ENCODE measurements around the gene CD151.
A peak's percentile ranks its signal among the peaks of the same experiment; 100 is the strongest.

CD151 gene

DNA sequence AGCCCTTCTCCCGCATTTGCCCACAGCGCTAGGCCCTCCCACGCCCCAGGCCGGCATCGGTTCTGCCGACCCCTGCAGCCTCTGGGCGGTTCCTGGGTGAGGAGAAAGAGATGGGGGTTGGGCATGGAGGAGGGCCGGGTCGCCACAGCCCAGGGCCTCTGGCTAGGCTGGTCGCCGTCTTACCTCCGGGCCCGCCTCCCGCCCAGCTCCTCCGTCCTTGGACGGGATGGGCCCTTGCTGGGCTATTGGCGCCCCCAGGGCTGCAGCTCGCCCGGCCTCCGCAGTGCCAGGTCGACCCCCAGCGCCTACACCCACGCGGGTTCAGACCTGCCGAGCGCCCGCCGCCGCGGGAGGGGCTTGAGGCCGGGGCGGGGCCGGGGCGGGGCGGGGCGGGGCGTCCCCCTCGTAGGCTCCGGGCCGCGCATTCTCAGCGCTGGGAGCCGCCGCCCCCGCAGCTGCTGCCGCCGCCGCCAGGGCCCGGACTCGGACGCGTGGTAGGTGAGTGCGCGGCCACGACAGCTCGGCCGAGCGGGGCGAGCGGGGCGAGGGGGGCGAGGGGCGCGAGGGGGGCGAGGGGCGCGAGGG lies at the start of gene CD151:
TSS of gene CD151 (plus strand) at position 424 of the 585 bp plus-strand sequence. CDS start 3,118 bp downstream, outside the sequence.
- Mint-ChIP-seq H3K9me3 (no peaks in the 10 kb centered on the region), H3K4me3 (peak within 1 kb of the TSS; percentile 60), H3K36me3 (ENCODE audit: low read depth) (peaks cover 3% of the 10 kb centered on the region), H3K4me1 (ENCODE audit: low read depth) (peaks cover 12% of the 10 kb centered on the region), H3K27me3 (ENCODE audit: low read depth) (peaks cover 36% of the 10 kb centered on the region), H3K27ac (no peak within 1 kb of the TSS)
- peak; percentile 62 for DNase-seq (ENCODE audit: low spot score)

DNA sequence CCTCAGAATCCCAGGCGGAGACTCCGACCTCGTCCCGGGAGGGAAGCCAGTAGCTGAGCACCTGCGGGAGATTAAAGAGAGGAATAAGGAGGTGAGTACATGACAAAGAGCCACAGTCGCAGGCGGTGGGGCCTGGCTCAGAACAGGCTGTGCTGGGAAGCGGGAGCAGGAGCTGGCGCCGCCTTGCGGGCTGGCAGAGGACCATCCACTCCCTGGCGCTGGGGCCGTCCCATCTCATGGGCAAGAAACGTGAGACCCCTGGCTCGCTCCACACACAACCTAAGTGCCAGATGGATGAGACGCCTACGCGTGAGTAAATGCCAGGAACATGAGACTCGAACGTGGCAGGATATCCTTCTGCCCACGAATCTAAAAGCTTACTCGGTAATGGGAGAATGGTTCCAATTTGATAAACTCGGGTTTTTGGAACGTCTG lies 49.2 kb upstream of the CD151 start:
- Mint-ChIP-seq H3K4me3 (no peak overlapping the region), H3K27me3 (ENCODE audit: low read depth) (no peaks in the 10 kb centered on the region), H3K9me3 (no peaks in the 10 kb centered on the region), H3K4me1 (ENCODE audit: low read depth) (peaks cover 13% of the 10 kb centered on the region), H3K36me3 (ENCODE audit: low read depth) (peaks cover 12% of the 10 kb centered on the region), H3K27ac (no peak overlapping the region)
- no peak for DNase-seq (ENCODE audit: low spot score)

- Mint-ChIP-seq H3K36me3 (ENCODE audit: low read depth) (peaks cover 14% of the 10 kb centered on the region), H3K27me3 (ENCODE audit: low read depth) (no peaks in the 10 kb centered on the region), H3K27ac (no peak overlapping the region), H3K4me1 (ENCODE audit: low read depth) (peaks cover 6% of the 10 kb centered on the region), H3K4me3 (no peak overlapping the region), H3K9me3 (no peaks in the 10 kb centered on the region)
- DNase-seq (ENCODE audit: low spot score): no peak
Observed at GRCh38 chr11:786235-787083, 46.3 kb upstream of the CD151 start.

DNA sequence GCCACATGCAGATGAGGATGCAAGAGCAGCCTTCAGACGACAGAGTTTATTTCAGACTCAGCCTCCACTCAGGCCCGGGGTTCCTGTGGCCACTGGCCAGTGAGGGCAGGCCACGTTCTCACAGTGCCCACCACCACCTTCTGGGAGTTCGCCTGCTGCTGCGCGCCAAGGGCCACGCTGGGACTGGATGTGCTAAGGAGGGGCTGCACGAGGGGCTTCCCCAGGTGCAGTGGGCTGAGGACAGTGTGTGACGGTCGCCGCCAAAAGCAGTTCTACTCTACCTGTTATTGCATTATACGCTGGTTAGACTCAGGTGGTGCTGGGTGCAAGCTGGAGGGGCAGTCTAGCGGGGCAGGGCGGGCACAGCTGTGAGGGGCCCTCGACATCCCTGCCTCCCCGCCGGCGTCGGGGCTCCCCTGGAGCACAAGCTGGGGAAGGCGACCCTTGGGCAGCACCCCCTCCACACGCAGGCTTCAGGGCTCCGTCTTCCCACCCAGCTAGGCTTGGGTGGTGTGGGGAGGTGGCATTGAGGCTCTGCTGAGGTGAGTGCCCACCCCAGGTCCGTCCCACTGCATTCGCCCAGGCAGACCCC lies 45.6 kb upstream of the CD151 start:
- no peak overlapping the region for H3K27ac Mint-ChIP-seq
- DNase-seq (ENCODE audit: low spot score): no peak
- H3K9me3 Mint-ChIP-seq: no peaks in the 10 kb centered on the region
- peaks cover 14% of the 10 kb centered on the region for H3K36me3 Mint-ChIP-seq (ENCODE audit: low read depth)
- H3K4me3 Mint-ChIP-seq: no peak overlapping the region
- no peaks in the 10 kb centered on the region for H3K27me3 Mint-ChIP-seq (ENCODE audit: low read depth)
- H3K4me1 Mint-ChIP-seq (ENCODE audit: low read depth): peaks cover 5% of the 10 kb centered on the region

- DNase-seq (ENCODE audit: low spot score): no peak
- H3K27ac Mint-ChIP-seq: no peak overlapping the region
- no peaks in the 10 kb centered on the region for H3K9me3 Mint-ChIP-seq
Observed at GRCh38 chr11:788009-788640, 44.6 kb upstream of the CD151 start.

GRCh38 chr11:788953-789940 lies 43.5 kb upstream of the CD151 start:
- Mint-ChIP-seq H3K4me3 (peak overlapping the region; percentile 26), H3K4me1 (ENCODE audit: low read depth) (peaks cover 5% of the 10 kb centered on the region), H3K27ac (no peak overlapping the region), H3K36me3 (ENCODE audit: low read depth) (peaks cover 10% of the 10 kb centered on the region), H3K9me3 (no peaks in the 10 kb centered on the region), H3K27me3 (ENCODE audit: low read depth) (no peaks in the 10 kb centered on the region)
- no peak for DNase-seq (ENCODE audit: low spot score)

More at GRCh38 chr11:788009-788640, 44.6 kb upstream of the CD151 start:
- Mint-ChIP-seq H3K36me3 (ENCODE audit: low read depth) (peaks cover 14% of the 10 kb centered on the region), H3K27me3 (ENCODE audit: low read depth) (no peaks in the 10 kb centered on the region), H3K4me1 (ENCODE audit: low read depth) (peaks cover 5% of the 10 kb centered on the region), H3K4me3 (no peak overlapping the region)

DNA sequence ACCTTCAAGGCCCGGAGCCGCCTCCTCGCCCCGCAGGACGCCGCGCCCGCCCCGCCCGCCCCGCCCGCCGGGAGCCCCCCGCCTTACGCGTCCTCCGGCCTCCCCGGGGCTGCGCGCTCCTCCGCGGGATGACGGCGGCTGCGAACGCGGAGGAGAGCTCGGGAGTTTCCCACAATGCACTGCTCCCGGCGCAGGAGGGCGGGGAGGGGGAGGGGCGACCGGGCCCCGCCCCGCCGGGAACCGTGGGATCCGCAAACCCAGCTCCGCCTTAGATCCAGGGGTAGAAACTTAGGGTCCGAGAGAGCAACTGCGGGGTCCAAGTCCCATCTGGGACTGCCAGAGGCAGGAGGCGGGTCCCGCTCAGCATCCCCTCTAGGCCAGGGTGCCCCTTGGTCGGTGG lies 42.8 kb upstream of the CD151 start, which contains the start of gene CEND1:
TSS of gene CEND1 (minus strand) at position 148 of the 400 bp plus-strand sequence. CDS start 1,514 bp downstream, outside the sequence.
- no peak within 1 kb of the TSS for H3K27ac Mint-ChIP-seq
- no peaks in the 10 kb centered on the region for H3K9me3 Mint-ChIP-seq
- DNase-seq (ENCODE audit: low spot score): peak; percentile 30

GRCh38 chr11:790721-791564 lies 41.8 kb upstream of the CD151 start:
- peaks cover 6% of the 10 kb centered on the region for H3K36me3 Mint-ChIP-seq (ENCODE audit: low read depth)
- no peak overlapping the region for H3K27ac Mint-ChIP-seq
- H3K4me3 Mint-ChIP-seq: no peak overlapping the region
- H3K27me3 Mint-ChIP-seq (ENCODE audit: low read depth): no peaks in the 10 kb centered on the region
- no peaks in the 10 kb centered on the region for H3K9me3 Mint-ChIP-seq
- DNase-seq (ENCODE audit: low spot score): no peak
- H3K4me1 Mint-ChIP-seq (ENCODE audit: low read depth): peaks cover 3% of the 10 kb centered on the region

More for the DNA sequence above, 42.8 kb upstream of the CD151 start, which contains the start of gene CEND1:
- Mint-ChIP-seq H3K36me3 (ENCODE audit: low read depth) (peaks cover 7% of the 10 kb centered on the region), H3K4me1 (ENCODE audit: low read depth) (peaks cover 3% of the 10 kb centered on the region), H3K4me3 (peak within 1 kb of the TSS; percentile 26), H3K27me3 (ENCODE audit: low read depth) (no peaks in the 10 kb centered on the region)

- Mint-ChIP-seq H3K36me3 (ENCODE audit: low read depth) (peaks cover 6% of the 10 kb centered on the region), H3K27ac (no peak overlapping the region), H3K4me3 (no peak overlapping the region), H3K4me1 (ENCODE audit: low read depth) (peaks cover 7% of the 10 kb centered on the region), H3K9me3 (no peaks in the 10 kb centered on the region), H3K27me3 (ENCODE audit: low read depth) (no peaks in the 10 kb centered on the region)
- no peak for DNase-seq (ENCODE audit: low spot score)
Observed at GRCh38 chr11:791658-792534, 40.9 kb upstream of the CD151 start.

DNA sequence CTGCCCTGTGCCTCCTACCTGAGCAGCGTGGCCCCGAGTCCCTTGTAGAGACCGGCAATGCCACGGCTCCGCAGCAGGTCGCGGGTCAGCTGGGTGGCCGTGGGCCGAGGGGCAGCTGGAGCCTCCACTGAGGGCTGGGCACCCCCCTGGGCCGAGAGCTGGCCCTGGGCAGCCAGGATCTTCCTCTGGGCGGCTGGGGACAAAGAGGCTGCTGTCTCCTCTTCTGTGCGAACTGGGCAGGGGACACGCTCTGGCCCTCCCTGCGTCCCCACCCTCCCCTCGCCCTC lies 40.3 kb upstream of the CD151 start:
- Mint-ChIP-seq H3K9me3 (no peaks in the 10 kb centered on the region), H3K4me1 (ENCODE audit: low read depth) (peaks cover 12% of the 10 kb centered on the region), H3K4me3 (no peak overlapping the region), H3K27ac (no peak overlapping the region), H3K36me3 (ENCODE audit: low read depth) (peaks cover 6% of the 10 kb centered on the region), H3K27me3 (ENCODE audit: low read depth) (no peaks in the 10 kb centered on the region)
- DNase-seq (ENCODE audit: low spot score): no peak

DNA sequence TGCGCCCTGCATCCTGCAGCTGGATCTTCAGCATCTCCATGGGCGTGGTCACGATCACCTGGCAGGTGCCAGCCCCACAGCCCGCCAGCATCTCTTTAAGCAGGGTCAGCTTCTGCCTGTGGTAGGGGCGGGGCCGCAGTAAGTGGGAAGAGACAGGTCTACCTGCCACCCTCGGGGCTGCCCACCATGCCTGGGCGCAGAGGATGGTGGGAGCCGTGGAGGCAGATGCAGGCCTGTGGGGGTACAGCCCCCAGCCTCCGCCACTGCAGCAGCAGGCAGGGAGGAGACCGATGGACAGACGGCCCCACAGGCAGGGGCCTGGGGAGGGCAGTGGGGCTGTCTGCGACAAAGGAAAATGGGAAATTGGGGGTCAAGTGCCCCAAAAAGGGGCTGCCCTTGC lies 39.9 kb upstream of the CD151 start:
- H3K27me3 Mint-ChIP-seq (ENCODE audit: low read depth): no peaks in the 10 kb centered on the region
- peaks cover 6% of the 10 kb centered on the region for H3K36me3 Mint-ChIP-seq (ENCODE audit: low read depth)
- DNase-seq (ENCODE audit: low spot score): no peak
- no peak overlapping the region for H3K4me3 Mint-ChIP-seq
- H3K27ac Mint-ChIP-seq: no peak overlapping the region
- H3K9me3 Mint-ChIP-seq: no peaks in the 10 kb centered on the region
- H3K4me1 Mint-ChIP-seq (ENCODE audit: low read depth): peaks cover 12% of the 10 kb centered on the region

DNA sequence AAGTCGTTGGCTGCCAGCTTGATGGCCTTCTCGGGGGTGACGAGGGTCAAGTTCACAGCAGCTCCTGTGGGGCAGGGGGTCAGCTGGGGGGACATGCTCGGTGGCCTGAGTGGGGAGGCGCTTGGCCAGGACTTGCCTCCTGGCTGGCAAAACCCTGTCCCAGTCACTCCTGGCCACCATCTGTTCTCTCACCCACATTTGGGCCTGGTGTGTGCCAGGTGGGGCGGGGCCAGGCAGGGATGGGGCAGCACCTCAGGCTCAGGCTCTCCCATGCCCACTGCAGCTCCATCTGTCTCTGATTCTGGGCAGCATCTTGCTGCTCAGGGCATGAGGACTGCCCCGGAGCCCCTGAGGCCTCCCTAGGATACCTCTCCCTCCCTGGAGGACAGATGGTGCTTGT lies 39.2 kb upstream of the CD151 start:
- Mint-ChIP-seq H3K36me3 (ENCODE audit: low read depth) (peaks cover 6% of the 10 kb centered on the region), H3K4me3 (peak overlapping the region; percentile 42), H3K4me1 (ENCODE audit: low read depth) (peaks cover 12% of the 10 kb centered on the region), H3K27ac (no peak overlapping the region), H3K27me3 (ENCODE audit: low read depth) (no peaks in the 10 kb centered on the region), H3K9me3 (no peaks in the 10 kb centered on the region)
- no peak for DNase-seq (ENCODE audit: low spot score)
